Measurements from ENCODE around the gene KLHL14.

- TF ChIP-seq CTCF (IDR thresholded peaks at IDR 0.05) (no peak), POLR2A (IDR thresholded peaks at IDR 0.05) (no peak)
These were observed 22.5 kb downstream of the KLHL14 start for GRCh38 chr18:32750328-32750727.

All from heart left ventricle (tissue), 13 donors.